ENCODE data around the gene KCNK18.

KCNK18 gene

GRCh38 chr10:117237401-117237991 lies 40.2 kb downstream of the KCNK18 start:
- Histone ChIP-seq H3K36me3 (ENCODE audit: control insufficient read depth, insufficient read depth, low read length) (no peaks in the 10 kb centered on the region), H3K4me3 (ENCODE audit: low read length) (no peak overlapping the region), H3K9ac (ENCODE audit: low read length) (no peak overlapping the region), H3K4me1 (ENCODE audit: control insufficient read depth, insufficient read depth, low read length) (no peaks in the 10 kb centered on the region), H3K27me3 (ENCODE audit: control insufficient read depth, insufficient read depth, low read length) (peaks cover 5% of the 10 kb centered on the region), H3K27ac (ENCODE audit: low read depth, low read length) (no peak overlapping the region)

- Histone ChIP-seq H3K36me3 (ENCODE audit: control insufficient read depth, insufficient read depth, low read length) (no peaks in the 10 kb centered on the region), H3K9ac (ENCODE audit: low read length) (no peak overlapping the region), H3K4me3 (ENCODE audit: low read length) (no peak overlapping the region), H3K27me3 (ENCODE audit: control insufficient read depth, insufficient read depth, low read length) (peaks cover 5% of the 10 kb centered on the region), H3K4me1 (ENCODE audit: control insufficient read depth, insufficient read depth, low read length) (no peaks in the 10 kb centered on the region), H3K27ac (ENCODE audit: low read depth, low read length) (no peak overlapping the region)
Measured at GRCh38 chr10:117239051-117239450, 41.8 kb downstream of the KCNK18 start.

DNA sequence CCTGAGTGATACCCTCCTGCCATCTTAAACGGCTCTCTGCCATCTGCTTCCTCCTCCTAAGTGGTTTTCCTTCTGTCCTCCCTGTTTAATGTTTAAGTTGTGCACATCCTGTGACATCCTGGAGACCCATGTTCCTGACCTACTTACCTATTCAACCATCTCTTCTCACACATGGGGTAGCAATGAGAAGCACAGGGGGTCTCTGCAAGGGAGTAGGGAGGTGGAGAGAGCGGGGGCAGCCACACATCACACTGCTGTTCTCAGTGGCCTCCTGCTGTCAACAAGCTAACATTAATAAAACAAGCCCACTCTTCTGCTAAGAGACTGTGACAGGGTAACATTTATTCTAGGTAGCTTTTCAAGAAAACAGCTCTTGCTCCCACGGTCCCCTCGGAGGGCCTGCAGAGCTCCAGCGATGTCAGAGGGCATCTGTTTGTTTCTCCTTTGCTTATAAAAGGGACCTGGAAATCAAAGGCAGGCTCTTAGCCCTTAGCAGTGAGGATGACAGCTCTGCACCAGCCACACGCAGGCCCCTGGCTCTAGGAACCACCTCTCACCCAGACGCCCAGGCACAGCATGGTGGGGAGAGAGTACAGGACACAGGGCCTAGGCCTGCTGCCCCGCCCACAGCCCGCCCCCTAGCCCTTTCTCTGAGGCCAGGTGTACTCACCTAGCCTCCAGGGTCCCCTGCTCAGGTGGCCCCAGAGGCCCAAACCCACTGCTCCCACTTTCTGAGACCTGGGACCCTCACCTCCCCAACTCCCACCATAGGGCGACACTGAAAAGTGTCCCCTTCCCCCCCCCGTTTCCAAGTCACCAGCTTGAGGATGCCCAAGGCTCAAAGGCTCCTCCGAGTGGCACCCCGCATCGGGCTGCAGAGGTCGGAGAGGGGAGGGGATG lies 42.7 kb downstream of the KCNK18 start:
- Histone ChIP-seq H3K27me3 (ENCODE audit: control insufficient read depth, insufficient read depth, low read length) (peaks cover 5% of the 10 kb centered on the region), H3K9ac (ENCODE audit: low read length) (no peak overlapping the region), H3K4me3 (ENCODE audit: low read length) (peak overlapping the region; percentile 8), H3K36me3 (ENCODE audit: control insufficient read depth, insufficient read depth, low read length) (no peaks in the 10 kb centered on the region), H3K27ac (ENCODE audit: low read depth, low read length) (no peak overlapping the region), H3K4me1 (ENCODE audit: control insufficient read depth, insufficient read depth, low read length) (no peaks in the 10 kb centered on the region)

DNA sequence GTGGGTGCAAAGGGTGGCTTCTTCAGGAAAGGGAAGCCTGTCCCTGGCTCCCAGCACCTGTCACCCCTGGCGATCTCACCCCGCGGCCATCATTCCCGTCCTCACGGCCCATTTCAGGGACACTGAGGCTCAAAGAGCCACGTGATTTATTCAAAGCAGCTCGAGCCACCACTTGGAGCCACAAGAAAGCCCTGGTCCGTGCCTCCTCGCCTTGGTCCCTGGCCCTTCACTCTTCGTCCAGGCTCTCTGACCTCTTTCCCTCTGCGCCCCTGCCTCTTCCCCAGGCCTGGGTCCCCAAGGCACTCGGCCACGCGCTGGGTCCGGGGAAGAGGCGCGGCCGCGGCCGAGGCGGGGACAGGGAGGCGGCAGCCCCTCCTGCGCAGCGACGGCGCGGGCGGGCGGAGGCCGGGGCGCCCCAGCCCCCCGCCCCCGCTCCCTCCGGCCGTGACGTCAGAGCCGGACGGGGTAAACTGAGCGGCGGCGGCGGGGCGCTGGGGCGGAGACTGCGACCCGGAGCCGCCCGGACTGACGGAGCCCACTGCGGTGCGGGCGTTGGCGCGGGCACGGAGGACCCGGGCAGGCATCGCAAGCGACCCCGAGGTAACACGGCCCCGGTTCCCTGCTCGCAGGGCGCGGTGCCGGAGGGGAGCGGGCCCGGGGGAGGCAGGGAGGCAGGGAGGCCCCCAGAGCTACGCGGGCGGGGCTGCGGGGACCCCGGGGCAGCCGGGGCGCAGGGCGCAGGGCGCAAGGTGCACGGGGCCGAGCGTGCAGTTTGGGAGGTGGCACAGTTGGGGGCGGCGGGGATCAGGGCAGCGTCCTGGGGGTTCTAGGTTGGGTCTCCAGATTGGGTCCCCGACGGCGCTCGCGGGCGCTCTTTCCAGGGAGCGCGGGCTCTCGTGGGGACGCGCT lies 43.6 kb downstream of the KCNK18 start, which contains the start of gene SLC18A2:
TSS of gene SLC18A2 (plus strand) at position 494 of the 909 bp plus-strand sequence. CDS start 580 bp downstream, outside the sequence.
- H3K4me1 ChIP-seq (ENCODE audit: control insufficient read depth, insufficient read depth, low read length) = no peaks in the 10 kb centered on the region
- no peak within 1 kb of the TSS for H3K9ac ChIP-seq (ENCODE audit: low read length)
- no peaks in the 10 kb centered on the region for H3K36me3 ChIP-seq (ENCODE audit: control insufficient read depth, insufficient read depth, low read length)
- no peak within 1 kb of the TSS for H3K27ac ChIP-seq (ENCODE audit: low read depth, low read length)
- H3K27me3 ChIP-seq (ENCODE audit: control insufficient read depth, insufficient read depth, low read length) = peaks cover 5% of the 10 kb centered on the region
- H3K4me3 ChIP-seq (ENCODE audit: low read length) = no peak within 1 kb of the TSS

GRCh38 chr10:117241541-117242462 lies 44.5 kb downstream of the KCNK18 start:
- no peaks in the 10 kb centered on the region for H3K4me1 ChIP-seq (ENCODE audit: control insufficient read depth, insufficient read depth, low read length)
- no peaks in the 10 kb centered on the region for H3K36me3 ChIP-seq (ENCODE audit: control insufficient read depth, insufficient read depth, low read length)
- H3K4me3 ChIP-seq (ENCODE audit: low read length) = no peak overlapping the region
- no peak overlapping the region for H3K9ac ChIP-seq (ENCODE audit: low read length)
- peaks cover 5% of the 10 kb centered on the region for H3K27me3 ChIP-seq (ENCODE audit: control insufficient read depth, insufficient read depth, low read length)
- no peak overlapping the region for H3K27ac ChIP-seq (ENCODE audit: low read depth, low read length)

DNA sequence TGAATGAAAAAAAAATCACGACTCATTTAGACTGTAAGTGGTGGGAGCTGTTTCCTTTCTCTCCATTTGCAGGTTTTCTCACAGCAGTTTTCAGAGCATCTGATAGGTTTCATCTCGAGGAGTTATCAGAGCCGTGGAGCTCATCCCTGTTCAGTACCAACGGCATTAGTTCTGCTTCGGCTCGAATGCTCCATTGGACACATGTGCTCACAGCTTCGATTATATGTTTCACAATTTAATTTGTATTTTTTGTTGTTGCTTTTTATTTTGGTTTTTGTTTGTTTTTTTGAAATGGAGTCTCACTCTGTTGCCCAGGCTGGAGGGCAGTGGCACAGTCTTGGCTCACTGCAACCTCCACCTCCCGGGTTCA lies 45.2 kb downstream of the KCNK18 start:
- H3K36me3 ChIP-seq (ENCODE audit: control insufficient read depth, insufficient read depth, low read length) = no peaks in the 10 kb centered on the region
- H3K4me1 ChIP-seq (ENCODE audit: control insufficient read depth, insufficient read depth, low read length) = no peaks in the 10 kb centered on the region
- no peak overlapping the region for H3K9ac ChIP-seq (ENCODE audit: low read length)
- no peak overlapping the region for H3K27ac ChIP-seq (ENCODE audit: low read depth, low read length)
- peaks cover 5% of the 10 kb centered on the region for H3K27me3 ChIP-seq (ENCODE audit: control insufficient read depth, insufficient read depth, low read length)
- H3K4me3 ChIP-seq (ENCODE audit: low read length) = no peak overlapping the region

GRCh38 chr10:117246997-117247671 lies 49.8 kb downstream of the KCNK18 start:
- Histone ChIP-seq H3K27me3 (ENCODE audit: control insufficient read depth, insufficient read depth, low read length) (no peaks in the 10 kb centered on the region), H3K27ac (ENCODE audit: low read depth, low read length) (no peak overlapping the region), H3K36me3 (ENCODE audit: control insufficient read depth, insufficient read depth, low read length) (no peaks in the 10 kb centered on the region), H3K9ac (ENCODE audit: low read length) (no peak overlapping the region), H3K4me1 (ENCODE audit: control insufficient read depth, insufficient read depth, low read length) (no peaks in the 10 kb centered on the region), H3K4me3 (ENCODE audit: low read length) (no peak overlapping the region)

GRCh38 chr10:117248750-117249465 lies 51.6 kb downstream of the KCNK18 start:
- Histone ChIP-seq H3K4me1 (ENCODE audit: control insufficient read depth, insufficient read depth, low read length) (no peaks in the 10 kb centered on the region), H3K4me3 (ENCODE audit: low read length) (no peak overlapping the region), H3K9ac (ENCODE audit: low read length) (no peak overlapping the region), H3K27me3 (ENCODE audit: control insufficient read depth, insufficient read depth, low read length) (no peaks in the 10 kb centered on the region), H3K36me3 (ENCODE audit: control insufficient read depth, insufficient read depth, low read length) (no peaks in the 10 kb centered on the region), H3K27ac (ENCODE audit: low read depth, low read length) (no peak overlapping the region)

DNA sequence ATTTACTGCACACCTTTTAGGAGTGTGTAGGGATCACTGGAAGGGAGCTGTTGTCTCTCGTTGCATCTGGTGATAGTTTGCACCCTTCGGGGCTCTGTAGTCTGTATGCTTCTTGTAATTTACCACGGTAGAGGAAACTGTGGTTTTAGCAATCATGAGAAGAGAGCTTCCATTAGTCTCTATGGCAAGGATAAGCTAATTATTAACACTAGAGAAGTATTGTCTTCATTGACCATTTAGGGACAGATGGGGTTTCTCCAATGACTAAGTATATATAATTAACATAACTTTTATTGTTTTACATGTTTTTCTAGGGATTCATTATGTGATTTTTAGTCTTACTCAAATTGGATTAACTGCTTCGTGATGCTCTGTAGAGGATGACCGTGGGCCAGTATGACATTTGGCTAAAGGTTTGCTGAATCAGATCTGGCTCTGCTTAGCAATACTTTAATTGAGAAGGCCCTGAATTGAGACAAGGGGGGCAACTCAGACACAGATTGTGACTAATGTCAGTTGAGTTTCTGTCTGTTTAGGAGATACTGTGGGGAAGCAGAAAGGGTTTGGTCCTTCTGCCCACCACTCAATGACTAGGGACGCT lies 52.3 kb downstream of the KCNK18 start:
- Histone ChIP-seq H3K27me3 (ENCODE audit: control insufficient read depth, insufficient read depth, low read length) (no peaks in the 10 kb centered on the region), H3K36me3 (ENCODE audit: control insufficient read depth, insufficient read depth, low read length) (no peaks in the 10 kb centered on the region), H3K4me1 (ENCODE audit: control insufficient read depth, insufficient read depth, low read length) (no peaks in the 10 kb centered on the region), H3K4me3 (ENCODE audit: low read length) (no peak overlapping the region), H3K27ac (ENCODE audit: low read depth, low read length) (no peak overlapping the region), H3K9ac (ENCODE audit: low read length) (no peak overlapping the region)

DNA sequence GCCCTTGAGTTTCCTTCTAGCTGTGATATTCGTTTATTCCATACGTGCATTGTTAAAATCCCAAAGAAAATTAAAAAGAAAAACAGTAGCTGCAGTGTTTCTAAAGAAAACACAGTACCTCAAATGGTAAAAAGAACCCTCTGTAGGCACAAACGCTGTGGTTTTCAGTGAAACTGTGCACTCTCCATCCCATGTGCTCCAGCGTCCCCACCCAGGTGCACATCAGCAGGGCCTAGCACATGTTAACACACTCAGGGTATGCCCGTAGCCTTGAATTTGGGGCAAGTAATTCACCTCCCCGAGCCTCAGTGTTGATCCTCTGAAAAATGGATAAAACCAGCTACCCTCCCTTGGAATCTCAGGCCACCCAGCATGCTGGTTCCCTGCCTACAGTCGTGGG lies 53.1 kb downstream of the KCNK18 start:
- no peaks in the 10 kb centered on the region for H3K27me3 ChIP-seq (ENCODE audit: control insufficient read depth, insufficient read depth, low read length)
- H3K4me1 ChIP-seq (ENCODE audit: control insufficient read depth, insufficient read depth, low read length) = no peaks in the 10 kb centered on the region
- no peaks in the 10 kb centered on the region for H3K36me3 ChIP-seq (ENCODE audit: control insufficient read depth, insufficient read depth, low read length)
- no peak overlapping the region for H3K9ac ChIP-seq (ENCODE audit: low read length)
- no peak overlapping the region for H3K4me3 ChIP-seq (ENCODE audit: low read length)
- no peak overlapping the region for H3K27ac ChIP-seq (ENCODE audit: low read depth, low read length)

All from rectal smooth muscle tissue (tissue), 1 donor.